ENCODE data around the gene ADH1C.
"Not testable (repeated sequence)": the region's sequence is repeated elsewhere in the genome, so short reads cannot be mapped to it uniquely, and the experiment has no call there.

ADH1C gene

GRCh38 chr4:99356992-99357391 lies 4.4 kb upstream of the ADH1C start:
- no peak for DNase-seq

GRCh38 chr4:99356149-99356548 lies 3.6 kb upstream of the ADH1C start:
- peak in 1 of 2 experiments; percentile 16 for DNase-seq

- no peak for DNase-seq
Measured at GRCh38 chr4:99351487-99351886, 1.1 kb downstream of the ADH1C start.

- no peak for DNase-seq
Measured at GRCh38 chr4:99349338-99349737, 3.2 kb downstream of the ADH1C start.

GRCh38 chr4:99342624-99343023 lies 9.9 kb downstream of the ADH1C start:
- DNase-seq = not testable (repeated sequence)

GRCh38 chr4:99341426-99341825 lies 11.1 kb downstream of the ADH1C start:
- no peak for DNase-seq

- DNase-seq = no peak
Measured at GRCh38 chr4:99339172-99339571, 13.4 kb downstream of the ADH1C start.

- no peak for DNase-seq
Measured at GRCh38 chr4:99336553-99336952, 16.0 kb downstream of the ADH1C start.

- no peak for DNase-seq
Measured at GRCh38 chr4:99334880-99335279, 17.7 kb downstream of the ADH1C start.

- no peak for DNase-seq
Measured at GRCh38 chr4:99330648-99331047, 21.9 kb downstream of the ADH1C start.

GRCh38 chr4:99329876-99330275 lies 22.7 kb downstream of the ADH1C start:
- no peak for DNase-seq

- no peak for DNase-seq
Measured at GRCh38 chr4:99324979-99325378, 27.6 kb downstream of the ADH1C start.

GRCh38 chr4:99324361-99324760 lies 28.2 kb downstream of the ADH1C start:
- no peak for DNase-seq

GRCh38 chr4:99323756-99324155 lies 28.8 kb downstream of the ADH1C start:
- DNase-seq = no peak

- no peak for DNase-seq
Measured at GRCh38 chr4:99321241-99322191, 31.0 kb downstream of the ADH1C start, which contains the start of gene ADH1B. Gene ADH1B (minus strand): TSS chr4:99321401. CDS start chr4:99321331, 70 bp downstream.

GRCh38 chr4:99317811-99318210 lies 34.7 kb downstream of the ADH1C start:
- DNase-seq = not testable (repeated sequence)

- no peak for DNase-seq
Measured at GRCh38 chr4:99317354-99317753, 35.2 kb downstream of the ADH1C start.

- DNase-seq = no peak
Measured at GRCh38 chr4:99315839-99316238, 36.7 kb downstream of the ADH1C start.

GRCh38 chr4:99314211-99314610 lies 38.3 kb downstream of the ADH1C start:
- no peak for DNase-seq

- DNase-seq = no peak
Measured at GRCh38 chr4:99310389-99310788, 42.2 kb downstream of the ADH1C start.

GRCh38 chr4:99305638-99306400 lies 46.7 kb downstream of the ADH1C start:
- no peak for DNase-seq

GRCh38 chr4:99301376-99302164 lies 51.0 kb downstream of the ADH1C start:
- no peak for DNase-seq

GRCh38 chr4:99300934-99301333 lies 51.6 kb downstream of the ADH1C start:
- no peak for DNase-seq
